HG02588 (cell line): ENCODE data around the gene CAMTA1.

ENCODE experiments used
- ATAC-seq: cut with Tn5 transposase; IDR thresholded peaks from one replicate; pipeline ENCODE4 v1.9.1; 2021; ENCODE audit warnings: mild to moderate bottlenecking, moderate library complexity; ENCODE audit not compliant: unreplicated experiment

Gene CAMTA1

GRCh38 chr1:7610106-7610731 lies 825.0 kb downstream of the CAMTA1 start:
- no peak for ATAC-seq

DNA sequence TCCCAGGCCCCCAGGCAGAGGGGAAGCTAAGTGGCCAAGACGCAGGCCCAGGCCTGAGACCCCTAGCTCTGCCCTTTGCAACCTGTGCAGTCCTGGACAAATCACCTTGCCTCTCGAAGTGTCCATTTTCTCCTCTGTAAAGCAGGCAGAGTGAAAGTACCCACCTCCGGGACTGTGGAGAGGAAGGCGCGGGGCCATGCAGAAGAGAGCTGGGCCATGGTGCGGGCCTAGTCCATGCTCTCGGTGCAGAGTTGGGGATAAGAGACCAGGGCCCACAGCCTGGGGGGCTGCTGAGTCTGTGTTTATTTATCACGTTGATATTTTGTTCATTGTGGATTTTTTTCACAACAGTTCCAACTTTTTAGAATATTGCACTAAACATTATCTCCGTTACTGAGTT lies 825.7 kb downstream of the CAMTA1 start:
- ATAC-seq: no peak

DNA sequence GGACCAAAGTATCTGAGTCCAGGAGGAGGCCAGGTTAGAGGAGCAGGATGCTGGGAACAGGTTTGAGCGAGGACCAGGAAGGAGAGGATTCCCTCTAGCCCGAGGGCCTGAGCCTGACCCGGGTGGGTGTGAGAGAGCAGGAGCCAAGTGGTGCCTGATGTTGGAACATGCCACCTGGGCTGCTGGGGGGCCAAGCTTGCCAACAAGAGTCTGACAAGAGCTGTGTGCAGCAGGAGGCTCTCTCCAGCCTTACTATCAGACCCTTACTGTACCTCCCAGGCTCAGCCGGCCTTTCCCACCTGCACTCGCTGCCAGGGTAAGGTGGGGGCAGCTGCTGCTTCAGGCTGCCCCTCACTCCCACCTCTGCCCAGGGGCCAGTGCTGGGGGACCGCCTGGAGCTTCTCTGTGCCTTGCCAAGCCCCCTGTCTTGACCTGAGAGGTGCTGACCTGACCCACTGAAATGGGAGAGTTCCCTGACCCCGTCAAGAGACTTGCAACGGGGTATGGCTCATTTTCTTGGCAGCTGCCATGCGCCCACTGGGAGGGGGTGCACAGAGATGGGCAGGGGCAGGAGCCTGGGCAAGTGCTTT lies 826.3 kb downstream of the CAMTA1 start:
- no peak for ATAC-seq

DNA sequence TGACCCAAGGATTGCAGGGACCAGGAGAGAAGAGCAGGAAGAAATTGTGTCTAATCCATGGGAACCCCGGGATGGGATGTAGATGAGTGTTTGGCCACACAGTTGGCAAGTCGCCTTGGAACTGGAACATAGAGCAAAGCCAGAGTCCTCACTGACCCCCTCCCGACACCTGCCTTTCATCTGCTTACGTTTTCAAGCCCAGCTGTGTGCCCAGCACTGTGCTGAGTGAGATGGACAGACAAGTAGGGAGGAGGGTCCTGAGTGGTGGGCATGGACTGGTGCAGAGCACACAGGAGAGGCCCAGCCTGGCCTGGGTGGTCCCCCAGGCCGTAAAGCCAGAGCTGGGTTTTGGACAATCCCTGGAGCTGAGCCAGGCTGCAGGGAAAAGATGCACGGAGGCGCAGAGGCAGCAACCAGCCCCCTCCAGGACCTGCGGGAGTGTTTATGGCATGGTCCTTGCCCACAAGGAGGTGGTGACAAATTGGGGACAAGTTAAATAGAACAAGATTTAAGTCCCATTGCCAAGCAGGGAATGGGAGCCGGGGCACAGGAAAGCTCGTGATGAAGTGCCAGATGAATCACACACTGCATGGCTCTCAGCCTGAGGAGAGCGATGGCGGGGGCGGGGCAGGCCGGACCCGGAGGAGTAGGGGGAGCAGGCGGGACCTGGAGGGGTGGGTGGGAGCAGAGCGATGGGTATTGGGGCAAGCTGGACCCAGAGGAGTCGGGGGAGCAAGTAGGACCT lies 828.0 kb downstream of the CAMTA1 start:
- no peak for ATAC-seq

DNA sequence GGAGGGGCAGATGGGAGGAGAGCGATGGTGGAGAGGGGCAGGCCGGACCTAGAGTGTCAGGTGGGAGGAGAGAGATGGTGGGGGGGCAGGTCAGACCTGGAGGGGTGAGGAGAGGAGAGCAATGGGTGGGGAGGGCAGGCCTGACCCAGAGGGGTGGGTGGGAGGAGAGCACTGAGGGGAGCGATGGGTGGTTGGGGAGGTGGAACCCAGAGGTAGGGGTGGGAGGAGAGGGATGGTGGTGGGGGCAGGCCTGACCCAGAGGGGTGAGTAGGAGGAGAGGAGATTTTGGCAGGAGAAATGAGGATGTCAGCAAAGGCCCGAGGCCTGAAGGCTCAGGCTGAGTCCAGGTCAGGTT lies 828.6 kb downstream of the CAMTA1 start:
- ATAC-seq: no peak

DNA sequence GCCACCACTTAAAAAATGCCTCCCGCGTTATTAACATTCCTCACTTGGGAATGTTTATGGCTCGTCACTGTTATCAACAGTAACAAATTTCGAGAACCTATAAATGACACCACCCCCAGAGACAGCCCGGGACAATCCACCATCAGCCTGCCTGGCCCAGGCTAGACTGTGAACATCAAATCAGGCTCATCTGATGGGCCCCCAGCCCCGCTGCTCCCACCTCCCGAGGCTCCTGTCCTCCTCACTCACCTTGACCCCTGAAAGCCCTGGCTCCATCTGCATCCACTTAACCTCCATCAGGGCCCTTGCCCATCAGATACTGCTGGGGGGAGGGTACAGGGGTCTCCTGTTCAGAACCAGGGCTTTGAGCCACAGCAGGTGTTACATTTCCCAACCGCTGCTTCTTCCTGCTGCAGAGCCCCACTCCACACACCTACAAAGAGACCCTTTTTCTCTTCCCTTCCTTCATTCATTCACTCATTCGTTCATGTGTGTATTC lies 829.4 kb downstream of the CAMTA1 start:
- no peak for ATAC-seq

- ATAC-seq: no peak
These were observed 829.9 kb downstream of the CAMTA1 start for GRCh38 chr1:7615138-7615537.

GRCh38 chr1:7616076-7616832 lies 831.0 kb downstream of the CAMTA1 start:
- no peak for ATAC-seq

- no peak for ATAC-seq
These were observed 831.7 kb downstream of the CAMTA1 start for GRCh38 chr1:7616953-7617352.

DNA sequence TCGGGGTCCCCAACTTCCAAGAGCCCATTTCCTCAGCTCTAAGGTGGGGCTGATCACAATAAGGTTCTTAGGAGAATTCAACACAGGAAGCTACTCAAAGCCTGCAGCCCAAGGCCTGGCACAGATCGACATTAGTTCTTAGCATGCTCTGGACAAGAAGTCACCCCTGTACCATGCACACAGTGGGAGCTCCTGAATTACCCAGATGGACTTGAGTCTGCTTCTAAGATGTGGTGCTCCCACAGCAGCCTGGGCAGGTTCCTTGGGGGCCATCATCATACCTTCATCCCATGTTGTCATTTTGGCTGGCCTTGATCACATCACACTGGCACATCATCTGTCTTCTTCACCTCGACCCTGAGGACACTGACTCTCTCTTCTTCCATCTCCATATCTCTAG lies 832.6 kb downstream of the CAMTA1 start:
- ATAC-seq: no peak

GRCh38 chr1:7620196-7620595 lies 834.9 kb downstream of the CAMTA1 start:
- ATAC-seq: no peak

DNA sequence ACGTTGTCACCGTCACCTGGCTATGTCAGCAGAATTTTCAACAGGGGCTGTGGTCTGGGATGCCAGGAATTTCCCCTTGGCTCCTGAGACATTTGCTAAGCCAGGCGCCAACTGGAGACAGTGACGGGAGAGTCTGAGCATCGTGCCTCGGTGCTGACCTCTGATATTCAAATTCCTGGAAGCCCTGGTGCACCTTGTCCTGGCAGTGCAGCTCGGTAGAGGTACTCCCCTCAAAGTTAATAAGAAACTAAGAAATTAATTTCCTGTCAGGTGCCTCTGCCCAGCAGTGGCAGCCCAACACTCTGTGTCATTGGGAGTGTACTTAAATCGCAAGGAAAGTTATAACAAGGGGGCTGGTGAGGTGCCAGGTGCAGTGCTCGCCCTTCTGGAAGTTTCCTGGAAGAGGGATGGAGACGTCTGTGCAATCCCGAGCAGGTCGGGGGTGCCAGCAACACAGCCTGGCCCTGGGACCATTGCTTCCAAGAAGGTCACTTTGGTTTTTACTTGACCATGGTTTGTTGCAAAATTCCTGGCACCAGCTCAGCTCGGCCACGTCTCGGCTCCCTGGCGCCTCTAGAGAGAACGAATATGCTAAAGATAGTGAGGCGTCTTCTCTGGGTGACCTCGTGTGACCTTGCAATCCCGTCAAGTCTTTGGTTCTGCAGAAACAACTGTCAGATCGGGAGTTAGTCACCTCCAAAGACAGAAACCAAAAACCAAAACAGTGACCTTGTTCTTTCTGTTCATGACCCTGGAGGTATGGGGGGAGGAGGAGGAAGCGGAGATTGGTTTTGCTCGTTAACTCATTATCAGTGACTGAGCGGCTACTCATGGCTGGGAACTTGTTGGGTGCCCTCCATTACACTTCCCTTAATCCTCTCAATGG lies 836.3 kb downstream of the CAMTA1 start:
- ATAC-seq: no peak

DNA sequence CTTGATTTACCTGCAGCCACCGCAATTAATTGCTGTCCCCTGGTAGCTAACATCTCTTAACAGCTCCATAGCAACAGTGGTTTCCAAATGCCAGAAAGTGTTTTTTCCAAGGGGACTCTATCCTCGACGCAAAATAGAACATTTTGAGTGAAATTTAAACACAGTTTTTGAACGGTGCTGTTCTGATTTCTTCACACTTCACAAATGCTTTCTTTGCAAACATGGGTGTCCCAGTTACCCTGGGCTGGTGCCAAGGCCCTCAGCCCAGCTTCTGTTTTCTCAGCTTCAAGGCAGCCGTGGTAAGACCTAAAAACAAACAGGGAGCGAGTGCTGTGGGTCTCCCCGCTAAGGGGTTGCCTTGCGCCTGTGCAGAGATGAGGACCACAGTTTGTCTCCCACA lies 838.6 kb downstream of the CAMTA1 start:
- ATAC-seq: no peak

DNA sequence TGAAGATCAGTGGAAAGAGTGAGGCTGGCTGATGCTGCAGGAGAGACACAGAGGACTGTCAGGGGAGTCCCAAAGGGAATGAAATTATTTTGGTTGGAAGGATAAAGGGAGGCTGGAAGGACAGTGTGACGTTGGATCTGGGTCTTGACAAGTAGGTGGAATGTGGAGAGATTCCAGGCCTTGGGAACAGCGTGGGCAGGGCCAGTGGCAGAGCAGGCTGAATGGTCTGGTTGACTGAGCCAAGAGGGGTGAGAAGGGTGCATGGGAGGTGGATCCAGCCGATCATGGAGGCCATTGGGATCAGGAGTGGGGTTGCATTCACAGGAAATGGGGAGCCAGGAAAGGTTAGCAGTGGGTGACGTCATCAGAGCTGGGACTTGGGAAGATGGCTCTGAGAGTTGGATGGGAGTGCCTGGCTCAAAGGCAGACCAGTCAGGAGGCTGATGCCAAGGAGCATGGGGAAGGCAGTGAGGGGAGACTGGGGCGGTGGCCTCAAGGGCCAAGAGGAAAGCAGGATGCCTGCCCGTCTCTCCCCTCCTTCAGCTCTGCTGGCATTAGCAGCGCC lies 839.6 kb downstream of the CAMTA1 start:
- ATAC-seq: no peak

GRCh38 chr1:7625401-7625800 lies 840.1 kb downstream of the CAMTA1 start:
- no peak for ATAC-seq

DNA sequence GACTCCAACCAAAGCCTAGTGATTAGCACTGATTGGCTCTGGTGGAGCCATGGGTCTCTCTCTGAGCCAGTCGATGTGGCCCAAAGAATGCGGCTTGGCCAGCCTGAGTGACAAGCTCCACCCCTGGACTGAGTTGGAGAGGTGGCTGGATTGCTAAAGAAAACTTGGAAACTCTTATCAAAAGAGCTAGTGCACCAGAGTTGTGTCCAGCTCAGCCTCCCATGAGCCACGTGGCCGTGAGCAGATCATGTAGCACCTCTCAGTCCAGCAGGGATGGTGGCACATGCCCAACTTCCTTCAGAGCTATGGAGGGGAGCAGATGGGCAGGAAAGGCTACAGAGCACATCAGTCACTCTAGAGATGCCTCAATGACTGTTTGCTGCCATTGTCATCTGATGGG lies 843.0 kb downstream of the CAMTA1 start:
- ATAC-seq: no peak

DNA sequence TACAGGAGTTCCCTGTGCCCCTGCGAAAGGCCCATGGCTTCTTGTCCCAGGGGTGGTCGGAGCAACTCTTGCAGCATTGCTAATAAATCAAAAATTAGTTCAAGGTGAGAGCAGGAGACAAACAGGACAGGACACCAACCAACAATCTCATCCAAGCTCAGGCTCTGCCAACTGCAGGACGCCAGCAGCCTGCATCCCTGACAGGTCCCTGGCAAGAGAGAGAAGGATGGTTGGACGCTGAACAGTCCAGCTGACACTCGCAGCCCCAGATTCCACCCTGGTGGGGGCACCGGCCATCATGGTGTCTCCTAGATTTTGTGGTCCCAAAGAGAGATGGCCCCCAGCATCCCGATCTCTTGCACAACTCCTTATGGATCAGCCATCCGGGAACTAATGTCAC lies 843.8 kb downstream of the CAMTA1 start:
- ATAC-seq: no peak

- ATAC-seq: no peak
These were observed 844.4 kb downstream of the CAMTA1 start for GRCh38 chr1:7629465-7630195.

GRCh38 chr1:7630378-7630777 lies 845.1 kb downstream of the CAMTA1 start:
- no peak for ATAC-seq

GRCh38 chr1:7632176-7632575 lies 846.9 kb downstream of the CAMTA1 start:
- ATAC-seq: no peak
